HG03175 (cell line): ENCODE data around the gene ADAM12.

ENCODE experiments used
- ATAC-seq: cut with Tn5 transposase; IDR thresholded peaks from one replicate; pipeline ENCODE4 v1.9.1; 2021; ENCODE audit warnings: mild to moderate bottlenecking, moderate library complexity; ENCODE audit not compliant: unreplicated experiment

ADAM12 gene

DNA sequence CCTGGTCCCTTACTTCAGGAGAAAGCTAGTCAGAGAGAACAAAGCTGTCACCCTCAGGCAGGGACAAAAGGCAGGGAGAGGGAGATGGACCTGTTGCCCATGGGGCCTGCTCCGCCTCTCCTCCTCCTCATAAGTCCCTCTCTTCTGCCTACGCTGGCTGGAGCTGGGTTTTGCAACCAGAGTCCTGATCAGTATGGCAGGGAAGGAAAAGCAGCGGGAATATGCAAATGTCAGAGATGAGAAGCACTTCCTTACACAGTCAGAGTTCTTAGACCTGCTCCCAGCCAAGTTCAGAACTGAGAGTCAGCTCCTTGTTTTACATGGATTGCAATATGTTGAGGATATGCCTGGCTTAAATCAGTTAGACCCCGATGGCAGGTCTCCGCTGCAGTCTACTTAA lies 231.1 kb downstream of the ADAM12 start:
- no peak for ATAC-seq

GRCh38 chr10:126156503-126156902 lies 231.8 kb downstream of the ADAM12 start:
- ATAC-seq, result no peak

DNA sequence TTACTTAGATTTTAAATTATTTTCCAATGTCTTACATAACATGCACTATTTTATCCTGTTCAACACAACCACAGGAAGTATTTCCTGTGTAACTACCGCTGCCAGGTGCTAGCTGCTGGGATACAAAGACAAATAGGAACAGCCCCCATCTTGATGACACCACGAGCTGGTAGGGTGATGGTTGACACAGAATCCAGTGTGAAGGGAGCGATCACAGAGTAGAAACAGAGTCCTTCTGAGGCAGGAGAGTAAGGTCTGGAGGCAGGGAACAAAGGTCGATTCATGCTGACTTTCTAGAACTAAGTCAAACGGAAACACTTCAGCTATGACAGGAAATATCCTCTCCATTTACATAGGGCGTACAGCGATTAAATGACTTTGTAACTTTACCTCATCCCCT lies 232.3 kb downstream of the ADAM12 start:
- no peak for ATAC-seq

- no peak for ATAC-seq
Observed at GRCh38 chr10:126155528-126155927, 232.7 kb downstream of the ADAM12 start.

- ATAC-seq, result no peak
Observed at GRCh38 chr10:126153711-126154628, 234.3 kb downstream of the ADAM12 start.

DNA sequence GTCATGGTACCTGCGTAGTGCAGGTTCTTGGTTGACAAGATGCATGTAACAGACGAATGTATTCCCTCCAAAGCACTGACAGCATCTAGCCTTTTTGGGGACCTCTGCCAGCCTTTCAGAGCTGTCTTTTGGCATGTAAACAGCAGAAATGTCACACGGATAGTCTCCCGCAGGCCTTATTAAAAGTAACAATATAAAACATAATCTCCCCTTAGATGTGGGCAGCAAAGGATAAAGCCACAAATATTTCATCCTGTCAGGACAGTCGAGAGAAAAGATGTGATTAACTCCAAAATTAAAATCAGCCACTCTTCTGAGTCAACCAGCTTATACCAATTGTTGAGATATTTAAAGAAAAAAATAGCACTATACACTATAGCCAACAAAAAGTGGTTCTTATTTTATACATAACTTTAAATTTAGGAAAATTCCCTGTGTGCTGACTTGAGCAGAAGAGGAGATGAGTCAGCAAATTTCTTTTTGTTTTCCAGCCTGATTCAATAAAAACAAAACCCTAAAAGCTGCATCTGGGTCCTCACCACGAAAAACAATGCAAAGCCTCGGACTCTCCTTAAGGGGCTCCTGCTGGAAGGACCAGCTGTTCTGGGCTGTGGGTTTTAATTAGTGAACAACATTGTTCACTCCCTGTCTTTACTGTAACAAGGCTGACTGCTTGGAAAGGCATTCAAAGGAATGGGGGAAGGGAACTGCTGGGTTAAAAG lies 240.2 kb downstream of the ADAM12 start:
- no peak for ATAC-seq

DNA sequence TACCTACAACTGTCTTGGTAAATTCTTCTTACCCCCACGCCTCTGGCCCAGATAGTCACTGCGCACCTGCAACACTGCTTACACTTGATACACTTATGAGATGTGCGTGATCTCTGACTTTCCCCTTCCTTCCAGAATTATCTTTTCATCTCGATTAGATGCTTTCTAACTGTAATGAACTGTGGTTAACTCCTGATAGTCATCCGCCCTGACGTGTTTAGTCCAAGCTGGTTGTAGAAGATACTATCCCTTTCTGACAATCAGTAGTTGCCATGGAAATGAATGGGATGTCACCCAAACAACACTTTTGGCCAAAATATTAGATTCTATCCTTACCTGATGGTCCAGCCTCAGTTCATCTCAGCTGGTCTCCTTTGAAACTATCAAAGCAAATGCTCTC lies 241.5 kb downstream of the ADAM12 start:
- no peak for ATAC-seq

- no peak for ATAC-seq
Observed at GRCh38 chr10:126143117-126143516, 245.2 kb downstream of the ADAM12 start.

DNA sequence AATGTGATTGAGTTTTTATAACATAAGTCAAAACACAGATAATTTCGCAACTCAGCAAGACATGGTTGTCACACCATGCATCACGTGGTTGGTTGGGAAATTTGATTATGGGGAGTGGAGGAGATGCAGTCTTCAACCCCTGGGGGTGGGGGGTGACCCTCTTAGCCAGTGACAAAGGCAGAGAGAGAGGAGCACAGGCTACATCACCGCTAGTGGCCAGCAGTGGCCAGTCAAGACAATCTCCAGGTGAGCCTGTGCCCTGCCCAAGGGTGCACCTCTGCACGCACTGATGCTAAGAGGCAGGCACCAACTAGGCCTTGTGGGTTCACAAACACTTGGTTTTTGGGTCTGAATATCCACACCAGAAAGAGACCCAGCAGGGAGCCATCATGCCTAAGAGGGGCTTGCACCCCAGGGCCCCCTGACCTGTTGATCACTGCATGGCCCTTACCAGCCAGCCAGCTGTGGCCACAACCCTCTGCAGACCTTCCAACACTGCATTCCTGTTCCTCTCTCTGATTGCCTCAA lies 247.5 kb downstream of the ADAM12 start:
- no peak for ATAC-seq

GRCh38 chr10:126137562-126138221 lies 250.6 kb downstream of the ADAM12 start:
- no peak for ATAC-seq

DNA sequence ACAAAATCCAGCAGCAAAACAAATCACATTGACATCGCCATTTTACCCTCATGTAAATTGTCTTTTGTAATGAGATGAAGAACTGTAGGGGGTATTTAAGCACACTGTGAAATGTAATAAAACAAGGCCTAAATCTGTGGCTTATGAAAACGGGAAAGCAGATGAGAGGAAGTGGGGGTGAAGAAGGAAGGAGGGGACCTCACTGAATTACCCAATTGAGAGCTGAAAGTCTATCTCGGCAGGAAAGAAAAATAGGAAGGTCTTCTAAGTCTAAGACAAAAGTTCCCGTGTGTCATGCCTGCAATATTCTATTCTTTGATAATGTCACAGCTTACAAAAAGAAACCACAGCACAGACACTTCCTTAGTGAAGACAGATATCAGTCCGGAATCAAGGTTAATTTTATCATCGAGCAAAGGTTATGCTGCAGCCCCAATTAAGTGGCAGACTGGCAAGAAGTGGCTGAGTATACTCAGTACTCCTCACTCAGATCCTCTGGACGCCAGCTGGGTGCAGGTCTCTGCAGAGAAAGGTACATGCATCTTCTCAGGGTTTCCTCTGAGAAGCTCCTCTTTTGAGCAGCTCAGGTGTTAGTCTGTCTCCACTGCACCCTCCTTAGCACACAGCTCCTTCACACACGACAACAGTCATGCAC lies 252.2 kb downstream of the ADAM12 start:
- ATAC-seq, result no peak

DNA sequence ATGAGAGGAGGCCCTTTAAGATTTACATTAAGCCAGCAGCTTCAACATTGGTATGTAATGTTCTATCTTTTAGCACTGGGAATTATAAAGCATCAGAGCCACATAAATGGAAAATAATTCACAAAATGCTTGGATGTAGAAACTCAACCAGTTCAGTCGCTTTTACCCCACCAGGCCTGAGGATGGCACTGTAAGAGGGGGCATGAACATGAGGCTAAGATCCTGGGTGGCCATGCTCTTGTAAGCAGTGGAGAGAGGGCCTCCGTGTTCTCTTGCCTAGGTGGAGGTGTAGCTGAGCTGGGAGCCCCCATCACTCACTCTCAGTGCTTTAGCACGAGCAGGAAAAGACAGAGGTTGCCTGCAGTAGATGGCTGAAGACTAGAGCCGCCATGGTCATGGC lies 253.1 kb downstream of the ADAM12 start:
- ATAC-seq, result no peak

DNA sequence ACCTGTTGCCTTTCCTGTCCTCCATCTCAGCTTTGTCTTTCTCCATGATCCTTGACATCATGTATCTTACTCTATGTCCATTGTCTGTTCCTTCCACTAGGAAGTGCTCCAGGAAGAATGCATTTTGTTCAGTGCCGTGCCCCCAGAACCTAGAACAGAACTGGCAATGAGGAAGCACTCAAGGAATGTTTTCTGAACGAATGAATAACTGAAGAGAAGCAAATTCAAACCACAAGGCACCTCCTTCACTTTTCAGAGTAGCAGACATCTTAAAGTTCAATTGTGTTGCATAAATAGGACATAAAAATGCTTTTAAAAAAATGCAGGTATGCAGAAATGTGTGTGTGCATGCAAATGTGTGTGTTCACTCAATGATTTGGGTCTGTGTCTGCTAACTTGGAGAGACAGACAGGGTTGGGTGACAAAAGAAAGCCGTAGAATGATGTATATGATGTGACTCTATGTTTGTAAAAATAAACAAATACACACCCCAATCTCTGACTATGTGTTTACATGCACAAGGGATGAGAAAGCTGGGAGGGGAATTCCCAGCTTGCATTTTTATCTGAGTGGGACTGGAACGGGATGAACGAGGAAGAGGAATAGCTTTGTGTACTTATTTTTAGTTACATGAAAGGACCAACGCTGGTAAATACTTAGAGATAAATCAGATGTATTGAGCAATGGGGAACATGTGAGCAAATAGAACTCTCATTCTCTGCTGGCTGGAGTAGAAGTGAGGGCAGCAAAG lies 254.2 kb downstream of the ADAM12 start:
- ATAC-seq, result no peak

DNA sequence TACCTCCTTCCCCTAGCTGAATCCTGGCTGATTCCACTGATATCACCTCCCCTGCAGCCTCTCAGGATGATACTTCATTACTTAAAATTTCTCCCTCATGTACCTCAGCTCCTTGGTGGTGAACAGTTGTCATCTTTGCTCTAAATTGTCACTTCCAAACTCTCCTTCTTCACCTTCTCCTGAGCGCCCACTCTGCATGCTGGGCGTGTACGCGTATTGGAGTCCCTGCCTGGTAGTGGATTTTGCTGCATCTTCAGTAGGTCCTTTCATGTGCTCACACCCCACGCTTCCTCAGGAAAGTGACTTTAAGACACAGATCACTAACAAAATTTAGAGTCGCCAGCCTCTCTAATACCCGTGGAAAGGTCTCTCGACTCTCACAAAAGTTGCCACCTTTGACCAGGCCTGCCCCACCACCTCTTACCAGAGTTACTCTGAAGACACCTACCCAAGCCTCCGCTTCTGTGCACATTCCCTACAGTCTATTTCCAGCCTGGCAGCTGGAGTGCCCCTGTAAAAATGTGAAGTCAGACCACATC lies 255.1 kb downstream of the ADAM12 start:
- ATAC-seq, result no peak

DNA sequence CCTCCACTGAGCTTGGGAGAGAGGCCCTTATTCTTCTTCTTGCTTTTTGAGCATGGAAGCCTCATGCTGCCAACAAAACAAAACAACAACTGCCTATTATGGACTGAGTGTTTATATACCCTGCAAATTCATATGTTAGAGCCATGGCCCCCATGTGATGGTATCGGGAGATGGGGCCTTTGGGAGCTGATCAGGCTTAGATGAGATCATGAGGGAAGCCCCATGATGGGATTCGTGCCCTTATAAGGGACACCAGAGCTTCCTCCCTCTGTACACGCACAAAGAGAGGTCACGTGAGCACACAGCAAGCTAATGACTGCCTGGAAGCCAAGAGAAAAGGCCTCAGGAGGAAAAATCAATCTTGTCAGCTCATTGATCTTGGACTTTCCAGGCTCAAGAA lies 256.9 kb downstream of the ADAM12 start:
- no peak for ATAC-seq

DNA sequence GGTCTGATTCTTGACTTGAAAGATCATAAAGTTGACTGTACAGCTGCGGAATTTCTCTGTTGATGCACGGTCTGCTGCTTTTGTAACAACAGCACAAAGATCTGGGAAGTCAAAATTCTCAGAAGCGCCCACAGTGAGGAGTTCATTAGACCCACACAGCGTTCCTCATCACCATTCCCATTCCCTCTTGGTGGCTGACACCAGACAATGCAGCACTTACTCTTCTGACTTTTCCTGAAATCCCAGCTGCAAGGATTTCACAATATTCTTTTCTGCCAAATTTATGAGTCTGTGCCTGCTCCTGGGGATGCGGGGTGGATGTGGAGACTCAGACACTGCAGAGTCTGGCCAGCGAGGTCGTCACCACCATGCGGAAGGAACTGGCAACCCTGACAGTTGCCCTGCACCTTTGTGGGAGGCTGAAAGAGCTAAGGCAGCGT lies 258.0 kb downstream of the ADAM12 start:
- no peak for ATAC-seq

DNA sequence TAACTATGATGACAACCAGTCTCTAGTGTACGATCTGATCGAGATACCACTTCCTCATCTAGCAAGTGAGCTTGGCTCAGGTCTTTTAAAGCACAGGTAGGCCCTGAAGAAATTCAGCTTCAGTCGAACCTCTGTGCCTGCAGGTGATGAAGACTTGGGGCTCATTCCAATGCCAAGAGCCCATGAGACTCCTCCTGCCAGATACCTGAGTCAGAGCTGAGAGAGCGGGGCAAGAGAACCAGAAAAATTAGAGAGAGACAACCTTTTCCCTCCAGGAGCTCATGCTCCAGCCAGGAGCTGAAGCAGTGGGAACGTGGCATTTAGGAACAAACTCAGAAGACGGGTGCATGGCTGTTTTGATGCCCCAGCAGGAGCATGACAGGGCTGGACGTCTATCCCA lies 259.3 kb downstream of the ADAM12 start:
- no peak for ATAC-seq

DNA sequence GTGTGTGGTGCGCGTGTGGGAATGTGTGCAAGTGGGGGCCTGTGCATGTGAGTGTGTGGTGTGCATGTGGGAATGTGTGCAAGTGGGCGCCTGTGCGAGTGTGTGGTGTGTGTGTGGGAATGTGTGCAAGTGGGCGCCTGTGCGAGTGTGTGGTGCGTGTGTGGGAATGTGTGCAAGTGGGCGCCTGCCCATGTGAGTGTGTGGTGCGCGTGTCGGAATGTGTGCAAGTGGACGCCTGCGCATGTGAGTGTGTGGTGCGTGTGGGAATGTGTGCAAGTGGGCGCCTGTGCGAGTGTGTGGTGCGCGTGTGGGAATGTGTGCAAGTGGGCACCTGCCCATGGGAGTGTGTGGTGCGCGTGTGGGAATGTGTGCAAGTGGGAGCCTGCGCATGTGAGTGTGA lies 259.7 kb downstream of the ADAM12 start:
- ATAC-seq, result no peak

DNA sequence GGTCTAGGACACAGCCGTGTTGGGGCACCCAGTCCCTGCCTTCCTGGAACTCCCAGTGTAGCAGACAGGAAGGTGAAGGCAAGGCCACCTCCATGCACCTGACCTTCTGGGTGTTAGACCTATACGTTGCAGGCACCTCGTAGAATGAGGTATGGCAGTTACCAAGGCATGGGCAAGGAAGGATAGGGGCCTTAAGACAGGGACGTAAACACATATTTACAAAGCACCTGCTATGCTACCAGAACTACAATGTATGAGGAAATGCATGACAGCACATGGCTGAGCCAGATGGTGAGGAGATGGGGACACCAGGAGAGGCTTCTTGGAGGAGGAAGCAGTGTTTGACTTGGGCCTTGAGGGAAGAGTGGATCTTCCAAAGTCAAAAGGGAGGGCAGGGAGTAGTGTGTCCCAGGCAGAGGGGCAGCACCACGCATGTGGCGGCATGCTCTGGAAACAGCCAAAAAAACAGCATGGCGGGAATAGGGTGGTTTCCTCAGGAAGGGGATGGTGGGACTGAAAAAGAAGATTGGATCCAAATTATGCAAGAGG lies 260.7 kb downstream of the ADAM12 start:
- ATAC-seq, result no peak

DNA sequence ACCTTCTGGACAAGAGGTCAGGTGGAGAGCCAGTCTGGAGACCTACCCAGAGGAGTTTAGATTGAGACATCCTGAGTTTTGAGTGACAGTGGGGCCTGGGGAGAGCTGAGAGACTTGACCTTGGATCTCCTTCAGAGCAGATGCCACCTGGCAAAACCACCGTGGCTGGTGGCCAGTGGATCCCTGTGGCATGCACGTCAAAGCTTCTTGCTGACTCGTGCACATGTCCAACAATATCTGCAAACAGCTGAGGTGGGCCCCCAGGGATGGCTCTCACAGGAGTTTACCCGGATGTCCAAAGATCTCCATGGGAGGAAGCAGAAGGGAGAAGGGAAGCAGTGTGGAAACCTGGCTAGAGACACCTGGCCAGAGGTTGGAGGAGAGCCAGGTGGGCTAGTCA lies 261.4 kb downstream of the ADAM12 start:
- ATAC-seq, result no peak
